Measurements from ENCODE around the gene MSANTD2. TPM values are rescaled to one million over a fixed set of nuclear protein-coding genes. Genes with fewer than 3 reads are reported as not detected.
A peak's percentile ranks its signal among the peaks of the same experiment; 100 is the strongest.

MSANTD2 gene
- total RNA-seq, 1 donor from 2014 or later: 9.8 TPM

DNA sequence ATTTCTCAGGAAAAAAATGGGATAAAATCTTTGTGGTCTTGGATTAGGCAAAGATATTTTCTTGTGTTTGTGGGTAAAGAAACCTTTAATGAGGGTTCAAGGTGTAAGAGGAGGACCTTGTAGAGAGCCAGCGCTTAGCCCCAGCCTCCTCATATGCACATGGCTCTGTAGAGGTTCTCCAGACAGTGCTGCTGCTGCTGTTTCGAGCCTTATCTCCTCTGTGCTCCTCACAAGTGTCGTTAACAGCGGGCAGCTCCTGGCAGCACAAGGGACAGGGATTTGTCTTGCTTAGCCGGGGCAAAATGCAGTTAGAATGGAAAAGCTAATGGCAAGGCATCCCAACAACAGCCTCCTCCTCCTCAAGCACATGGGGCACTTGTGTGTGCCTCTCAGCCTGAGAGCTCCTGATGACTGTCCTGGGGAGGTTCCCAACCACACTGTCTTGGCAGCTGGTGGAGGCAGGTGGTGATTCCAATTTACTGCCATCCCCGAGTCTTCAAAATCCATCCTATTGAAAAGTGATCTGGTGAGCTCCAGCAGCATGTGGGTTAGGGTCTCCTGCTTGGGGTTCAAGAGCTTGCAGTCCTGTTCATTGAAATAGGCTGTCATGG lies 7.6 kb upstream of the MSANTD2 start:
- TF ChIP-seq POLR2AphosphoS5 (IDR thresholded peaks at IDR 0.05; ENCODE audit: insufficient read depth in 1 of 2, low read depth in 1 of 2) (no peak), POLR2A (IDR thresholded peaks at IDR 0.05) (no peak)
- TF ChIP-seq, protein P1, sequence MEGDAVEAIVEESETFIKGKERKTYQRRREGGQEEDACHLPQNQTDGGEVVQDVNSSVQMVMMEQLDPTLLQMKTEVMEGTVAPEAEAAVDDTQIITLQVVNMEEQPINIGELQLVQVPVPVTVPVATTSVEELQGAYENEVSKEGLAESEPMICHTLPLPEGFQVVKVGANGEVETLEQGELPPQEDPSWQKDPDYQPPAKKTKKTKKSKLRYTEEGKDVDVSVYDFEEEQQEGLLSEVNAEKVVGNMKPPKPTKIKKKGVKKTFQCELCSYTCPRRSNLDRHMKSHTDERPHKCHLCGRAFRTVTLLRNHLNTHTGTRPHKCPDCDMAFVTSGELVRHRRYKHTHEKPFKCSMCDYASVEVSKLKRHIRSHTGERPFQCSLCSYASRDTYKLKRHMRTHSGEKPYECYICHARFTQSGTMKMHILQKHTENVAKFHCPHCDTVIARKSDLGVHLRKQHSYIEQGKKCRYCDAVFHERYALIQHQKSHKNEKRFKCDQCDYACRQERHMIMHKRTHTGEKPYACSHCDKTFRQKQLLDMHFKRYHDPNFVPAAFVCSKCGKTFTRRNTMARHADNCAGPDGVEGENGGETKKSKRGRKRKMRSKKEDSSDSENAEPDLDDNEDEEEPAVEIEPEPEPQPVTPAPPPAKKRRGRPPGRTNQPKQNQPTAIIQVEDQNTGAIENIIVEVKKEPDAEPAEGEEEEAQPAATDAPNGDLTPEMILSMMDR (IDR thresholded peaks at IDR 0.05): no peak
- Histone ChIP-seq H3K9me3 (no peaks in the 10 kb centered on the region), H3K27ac (no peak overlapping the region), H3K4me1 (no peaks in the 10 kb centered on the region), H3K36me3 (no peaks in the 10 kb centered on the region), H3K27me3 (no peaks in the 10 kb centered on the region), H3K4me3 (no peak overlapping the region)
- no peak for DNase-seq (ENCODE audit: extremely low spot score in 2 of 2)
- intact Hi-C loops (cut with DNase I): no loop called here

DNA sequence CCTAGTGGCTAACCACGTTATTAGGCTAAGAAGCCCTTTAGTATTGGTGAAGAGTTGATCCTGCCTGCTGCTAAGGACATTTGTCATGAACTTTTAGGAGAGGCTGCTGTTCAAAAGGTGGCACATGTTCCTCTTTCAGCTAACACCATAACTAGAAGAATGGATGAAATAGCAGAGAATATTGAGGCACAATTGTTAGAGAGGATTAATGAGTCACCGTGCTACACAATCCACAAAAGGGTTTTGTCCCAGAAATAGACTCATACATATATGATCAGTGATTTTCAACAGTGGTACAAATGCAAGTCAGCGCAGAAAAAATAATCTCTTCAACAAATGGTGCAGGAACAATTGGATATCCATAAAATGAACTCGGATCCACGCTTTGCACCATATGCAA lies 7.0 kb upstream of the MSANTD2 start:
- no peaks in the 10 kb centered on the region for H3K9me3 ChIP-seq
- H3K4me3 ChIP-seq: no peak overlapping the region
- TF ChIP-seq POLR2AphosphoS5 (IDR thresholded peaks at IDR 0.05; ENCODE audit: insufficient read depth in 1 of 2, low read depth in 1 of 2): no peak
- TF ChIP-seq POLR2A (IDR thresholded peaks at IDR 0.05): no peak
- TF ChIP-seq, protein P1 (IDR thresholded peaks at IDR 0.05): no peak
- no peaks in the 10 kb centered on the region for H3K4me1 ChIP-seq
- intact Hi-C loops (cut with DNase I): no loop called here
- DNase-seq (ENCODE audit: extremely low spot score in 2 of 2): no peak
- no peaks in the 10 kb centered on the region for H3K27me3 ChIP-seq
- no peak overlapping the region for H3K27ac ChIP-seq
- no peaks in the 10 kb centered on the region for H3K36me3 ChIP-seq

- no peaks in the 10 kb centered on the region for H3K9me3 ChIP-seq
- intact Hi-C loops (cut with DNase I): no loop called here
- peaks cover 9% of the 10 kb centered on the region for H3K4me1 ChIP-seq
- no peaks in the 10 kb centered on the region for H3K27me3 ChIP-seq
- no peak for TF ChIP-seq POLR2AphosphoS5 (IDR thresholded peaks at IDR 0.05; ENCODE audit: insufficient read depth in 1 of 2, low read depth in 1 of 2)
- H3K27ac ChIP-seq: no peak overlapping the region
- H3K36me3 ChIP-seq: no peaks in the 10 kb centered on the region
- H3K4me3 ChIP-seq: no peak overlapping the region
- no peak for DNase-seq (ENCODE audit: extremely low spot score in 2 of 2)
Observed at GRCh38 chr11:124804884-124805283, 4.7 kb upstream of the MSANTD2 start.

DNA sequence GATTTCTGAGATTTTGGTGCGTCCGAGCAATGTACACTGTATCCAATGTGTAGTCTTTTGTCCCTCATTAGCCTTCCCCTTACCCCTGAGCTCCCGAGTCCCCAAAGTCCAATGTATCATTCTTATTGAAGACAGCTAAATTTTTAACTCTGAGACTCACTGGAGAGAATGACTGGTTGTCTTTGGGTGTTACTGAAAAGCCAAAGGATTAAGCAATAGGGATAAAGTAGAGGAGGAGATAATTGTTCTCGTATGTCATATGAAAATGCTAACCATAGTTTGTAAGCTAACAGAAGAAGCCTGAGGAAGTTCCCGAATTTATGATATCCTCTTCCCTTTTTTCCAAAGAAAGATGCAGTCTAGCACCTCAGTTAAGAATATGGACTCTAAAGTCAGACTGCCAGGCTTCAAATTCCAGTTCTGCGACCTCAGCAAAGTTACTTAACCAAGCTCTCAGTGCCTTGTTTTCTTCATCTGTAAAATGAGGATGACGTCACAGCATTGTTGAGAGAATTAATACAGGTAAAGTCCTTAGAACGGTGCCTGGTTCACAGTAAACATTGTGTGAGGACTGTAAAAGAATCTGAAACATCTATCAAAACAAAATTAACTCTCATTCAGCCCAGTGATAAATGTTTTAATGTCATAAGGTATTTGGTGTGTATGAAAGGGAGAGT lies 1.6 kb upstream of the MSANTD2 start:
- no peak for DNase-seq (ENCODE audit: extremely low spot score in 2 of 2)
- no peaks in the 10 kb centered on the region for H3K9me3 ChIP-seq
- peaks cover 34% of the 10 kb centered on the region for H3K4me1 ChIP-seq
- no peak overlapping the region for H3K27ac ChIP-seq
- no peak overlapping the region for H3K4me3 ChIP-seq
- intact Hi-C loops (cut with DNase I): no loop called here
- no peaks in the 10 kb centered on the region for H3K27me3 ChIP-seq
- TF ChIP-seq POLR2AphosphoS5 (IDR thresholded peaks at IDR 0.05; ENCODE audit: insufficient read depth in 1 of 2, low read depth in 1 of 2): no peak
- no peaks in the 10 kb centered on the region for H3K36me3 ChIP-seq

- Histone ChIP-seq H3K27ac (peak overlapping the region; percentile 90), H3K4me3 (peak overlapping the region; percentile 70 to 93), H3K27me3 (no peaks in the 10 kb centered on the region), H3K4me1 (peaks cover 34% of the 10 kb centered on the region), H3K36me3 (no peaks in the 10 kb centered on the region), H3K9me3 (no peaks in the 10 kb centered on the region)
- no peak for TF ChIP-seq POLR2A (IDR thresholded peaks at IDR 0.05)
- peak in 1 of 2 donors; percentile 33 for TF ChIP-seq POLR2AphosphoS5 (IDR thresholded peaks at IDR 0.05; ENCODE audit: insufficient read depth in 1 of 2, low read depth in 1 of 2)
- DNase-seq (ENCODE audit: extremely low spot score in 2 of 2): no peak
- intact Hi-C loops (cut with DNase I): no loop called here
Observed at GRCh38 chr11:124801014-124801413, 808 bp upstream of the MSANTD2 start.

GRCh38 chr11:124799348-124800225 lies 619 bp downstream of the MSANTD2 start:
- DNase-seq (ENCODE audit: extremely low spot score in 2 of 2): no peak
- TF ChIP-seq POLR2A (IDR thresholded peaks at IDR 0.05) (no peak), POLR2AphosphoS5 (IDR thresholded peaks at IDR 0.05; ENCODE audit: insufficient read depth in 1 of 2, low read depth in 1 of 2) (no peak)
- TF ChIP-seq, protein P1 (IDR thresholded peaks at IDR 0.05): no peak
- H3K27me3 ChIP-seq: no peaks in the 10 kb centered on the region
- H3K36me3 ChIP-seq: no peaks in the 10 kb centered on the region
- H3K4me1 ChIP-seq: peaks cover 34% of the 10 kb centered on the region
- intact Hi-C loops (cut with DNase I): no loop called here
- peak overlapping the region; percentile 90 for H3K27ac ChIP-seq
- peak overlapping the region; percentile 70 to 93 for H3K4me3 ChIP-seq
- no peaks in the 10 kb centered on the region for H3K9me3 ChIP-seq
